Limb (tissue), 2 donors: ENCODE measurements around the gene ST6GALNAC2.
"Not testable (repeated sequence)": the region's sequence is repeated elsewhere in the genome, so short reads cannot be mapped to it uniquely, and the experiment has no call there.

Experiments
- DNase-seq, 2 donors: peaks; one replicate each; pipeline ENCODE4 v3.0.0-alpha.2; 2016; ENCODE audit errors: extremely low spot score in 2 of 2

Gene ST6GALNAC2

GRCh38 chr17:76570877-76571471, 14.7 kb downstream of the ST6GALNAC2 start:
- no peak for DNase-seq

DNA sequence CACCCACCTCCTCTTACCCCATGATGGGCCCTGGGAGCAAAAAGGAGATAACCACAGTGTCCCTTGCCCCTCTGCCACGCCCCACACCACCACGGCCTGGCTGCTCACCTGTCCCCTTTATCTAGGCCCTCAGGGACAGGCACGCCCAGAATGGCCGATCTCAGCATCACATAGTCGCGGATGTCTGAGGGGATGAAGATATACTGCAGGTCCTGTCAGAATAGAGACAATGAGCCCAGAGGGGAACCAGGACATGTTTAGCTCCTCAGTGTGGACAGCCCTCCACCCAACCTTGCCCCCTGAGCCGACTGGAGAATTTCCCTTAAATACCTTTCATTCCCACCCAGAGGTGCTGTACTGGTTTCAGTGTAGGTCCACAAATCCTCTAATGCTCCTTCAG, 15.2 kb downstream of the ST6GALNAC2 start:
- no peak for DNase-seq

- no peak for DNase-seq
These were observed 15.9 kb downstream of the ST6GALNAC2 start for GRCh38 chr17:76569607-76570279.

- DNase-seq, result no peak
These were observed 16.8 kb downstream of the ST6GALNAC2 start for GRCh38 chr17:76568811-76569221.

- DNase-seq, result no peak
These were observed 17.8 kb downstream of the ST6GALNAC2 start for GRCh38 chr17:76567634-76568432.

DNA sequence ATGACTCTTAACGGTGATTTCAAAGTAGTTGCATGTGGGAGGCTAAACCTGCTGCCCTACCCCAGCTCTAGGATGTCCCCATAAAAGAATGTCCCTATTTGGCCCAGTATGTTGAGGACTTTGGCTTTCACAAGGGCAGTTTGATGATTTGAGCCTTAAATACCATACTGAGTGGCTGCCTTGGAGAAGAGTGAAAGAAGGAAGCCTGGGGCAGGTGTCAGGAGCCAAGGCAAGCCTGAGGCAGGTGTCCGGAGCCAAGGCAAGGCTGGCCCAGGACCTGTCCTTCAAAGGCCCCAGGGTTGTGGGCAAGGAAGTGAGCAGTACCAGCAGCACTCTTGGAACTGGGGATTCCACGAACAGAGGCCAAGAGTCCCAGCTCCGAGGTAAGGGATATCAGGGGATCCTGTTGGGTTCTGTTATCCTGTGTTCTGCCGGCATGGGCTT, 18.6 kb downstream of the ST6GALNAC2 start:
- DNase-seq, result no peak

GRCh38 chr17:76566613-76566943, 19.1 kb downstream of the ST6GALNAC2 start:
- no peak for DNase-seq

DNA sequence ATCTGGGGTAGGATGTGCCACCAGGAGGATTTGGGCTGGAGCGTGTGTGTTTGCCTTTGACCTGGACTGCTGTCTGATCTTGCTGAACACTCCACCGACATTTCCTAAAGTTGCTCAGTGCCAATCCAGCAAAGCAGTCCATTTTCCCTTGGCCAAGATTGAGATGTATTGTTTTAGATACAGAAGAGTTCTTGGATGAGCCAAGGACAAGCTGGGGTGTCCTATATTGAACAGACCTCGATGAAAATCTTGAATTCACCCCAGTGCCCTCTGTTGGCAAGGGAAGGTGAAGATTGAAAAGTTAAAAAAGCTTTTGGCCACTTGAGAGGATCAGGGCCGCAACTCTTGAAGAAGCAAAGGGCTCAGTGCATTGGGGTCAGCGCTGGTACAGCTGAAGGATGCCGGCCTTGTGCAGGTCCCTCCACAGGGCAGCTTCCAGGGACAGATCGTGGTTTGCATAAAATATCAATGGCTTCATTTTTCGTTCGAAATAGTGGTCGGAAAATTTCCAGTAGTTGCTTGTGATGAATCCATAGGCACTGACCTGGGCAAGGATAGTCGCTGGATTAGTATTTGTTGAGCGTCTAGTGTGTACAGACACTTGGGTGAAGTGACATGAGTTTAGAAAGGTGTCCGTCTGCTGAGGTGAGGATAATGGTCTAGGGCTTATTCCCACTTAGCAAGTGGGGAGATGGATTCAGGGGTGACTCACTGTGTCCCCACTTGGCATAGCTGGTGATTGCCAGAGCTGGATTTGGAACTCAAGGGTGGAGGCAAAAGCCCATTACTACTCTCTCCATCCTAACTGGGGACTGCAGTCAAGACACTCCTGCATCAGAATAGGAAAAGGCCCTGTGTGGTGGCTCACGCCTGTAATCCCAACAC, 19.7 kb downstream of the ST6GALNAC2 start:
- no peak for DNase-seq

- DNase-seq, result not testable (repeated sequence)
These were observed 20.5 kb downstream of the ST6GALNAC2 start for GRCh38 chr17:76564991-76565727.

DNA sequence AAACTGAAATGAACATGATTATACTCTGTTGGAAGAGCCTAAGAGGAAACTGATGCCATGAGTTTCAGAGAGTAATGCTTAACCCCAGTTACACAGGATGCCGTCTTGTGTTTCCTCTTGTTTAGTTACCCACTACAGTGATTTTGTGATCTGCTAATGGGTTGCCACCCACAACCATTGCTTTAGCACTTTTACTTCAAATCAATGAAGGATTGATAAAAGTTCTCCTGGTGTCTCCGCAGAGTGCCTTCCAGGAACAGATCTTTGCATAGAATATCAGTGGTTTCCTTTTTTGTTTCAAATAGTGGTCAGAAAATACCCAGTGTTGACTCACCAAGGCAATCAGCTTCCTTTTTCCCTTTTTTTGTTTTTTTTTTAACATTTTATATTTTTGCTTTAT, 22.3 kb downstream of the ST6GALNAC2 start:
- not testable (repeated sequence) for DNase-seq

- no peak for DNase-seq
These were observed 22.9 kb downstream of the ST6GALNAC2 start for GRCh38 chr17:76562734-76563148.

DNA sequence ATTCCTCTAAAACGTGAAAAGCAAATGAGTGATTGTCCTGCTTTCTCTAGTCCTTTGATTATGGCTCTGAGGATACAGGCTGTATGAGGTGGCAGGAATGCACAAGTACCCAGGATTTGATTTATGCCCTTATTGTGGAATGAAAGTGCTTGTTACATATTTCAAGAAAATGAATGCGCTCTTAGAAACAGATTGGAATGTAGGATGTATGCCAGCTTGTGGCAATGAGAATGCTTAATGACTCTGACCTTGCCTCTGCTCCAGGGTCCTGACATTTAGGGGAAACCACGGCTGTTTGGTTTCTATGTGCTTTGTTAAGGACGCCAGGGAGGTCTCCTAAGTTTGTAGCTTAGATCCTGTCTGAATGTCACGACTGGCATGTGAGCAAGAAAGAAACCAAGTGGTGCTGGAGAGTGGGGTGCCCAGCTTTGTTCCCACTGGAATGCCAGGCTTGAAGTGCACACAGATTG, 23.8 kb downstream of the ST6GALNAC2 start:
- no peak for DNase-seq

- DNase-seq, result no peak
These were observed 24.3 kb downstream of the ST6GALNAC2 start for GRCh38 chr17:76561332-76561731.

DNA sequence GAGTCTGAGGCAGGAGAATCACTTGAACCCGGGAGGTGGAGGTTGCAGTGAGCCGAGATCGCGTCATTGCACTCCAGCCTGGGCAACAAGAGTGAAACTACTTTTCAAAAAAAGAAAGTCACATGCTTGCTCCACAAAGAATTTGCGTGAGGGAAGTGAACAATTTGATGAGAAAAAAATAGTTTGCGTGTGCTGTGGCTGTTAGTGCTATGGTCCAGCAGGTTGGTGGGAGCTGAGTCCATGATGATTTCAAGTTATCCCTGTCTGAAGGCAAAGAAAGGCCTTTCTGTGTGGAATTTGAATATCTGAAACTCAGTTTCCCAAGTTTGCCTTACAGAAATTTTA, 24.8 kb downstream of the ST6GALNAC2 start:
- no peak for DNase-seq

DNA sequence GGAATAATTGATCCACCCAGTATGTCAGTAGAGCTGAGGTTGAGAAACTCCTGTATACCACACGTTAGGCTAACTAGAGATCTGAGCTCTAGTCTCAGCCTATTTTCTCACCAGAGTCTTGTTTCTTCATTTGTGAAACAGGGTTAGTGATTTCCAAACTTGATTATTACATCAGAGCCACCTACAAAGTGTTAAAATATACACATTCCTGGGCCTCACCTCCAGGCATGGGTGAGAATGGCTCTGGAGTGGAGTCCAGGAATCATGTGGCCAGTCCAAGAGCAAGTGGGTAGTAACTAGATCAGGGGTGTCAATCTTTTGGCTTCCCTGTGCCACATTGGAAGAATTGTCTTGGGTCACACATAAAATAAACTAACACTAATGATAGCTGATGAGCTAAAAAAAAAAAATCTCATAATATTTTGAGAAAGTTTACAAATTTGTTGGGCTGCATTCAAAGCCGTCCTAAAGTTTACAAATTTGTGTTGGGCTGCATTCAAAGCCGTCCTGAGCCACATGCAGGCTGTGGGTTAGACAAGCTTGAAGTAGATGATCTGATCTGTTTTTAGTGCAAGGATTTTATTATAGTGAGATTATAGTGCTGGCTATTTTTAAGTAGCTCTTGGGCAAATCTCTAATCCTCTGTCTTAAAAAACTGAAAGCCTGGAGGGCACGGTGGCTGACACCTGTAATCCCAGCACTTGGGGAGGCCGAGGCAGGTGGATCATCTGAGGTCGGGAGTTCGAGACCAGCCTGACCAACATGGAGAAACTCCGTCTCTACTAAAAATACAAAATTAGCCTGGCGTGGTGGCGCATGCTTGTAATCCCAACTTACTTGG, 25.4 kb downstream of the ST6GALNAC2 start:
- DNase-seq, result no peak

DNA sequence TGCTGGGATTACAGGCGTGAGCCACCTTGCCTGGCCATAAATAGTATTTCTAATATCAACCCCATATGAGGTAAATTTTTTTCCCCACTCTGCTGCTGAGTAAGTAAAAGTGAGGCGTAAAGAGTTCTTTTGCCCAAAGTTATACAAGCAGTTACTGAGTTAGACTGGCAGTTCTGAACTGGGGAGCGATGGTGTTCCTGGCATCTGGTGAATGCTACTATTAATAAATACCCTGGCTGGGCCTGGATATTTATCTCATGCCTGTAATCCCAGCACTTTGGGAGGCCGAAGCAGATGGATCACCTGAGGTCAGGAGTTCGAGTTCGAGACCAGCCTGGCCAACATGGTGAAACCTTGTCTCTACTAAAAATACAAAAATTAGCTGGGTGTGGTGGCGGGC, 26.2 kb downstream of the ST6GALNAC2 start:
- DNase-seq, result not testable (repeated sequence)

DNA sequence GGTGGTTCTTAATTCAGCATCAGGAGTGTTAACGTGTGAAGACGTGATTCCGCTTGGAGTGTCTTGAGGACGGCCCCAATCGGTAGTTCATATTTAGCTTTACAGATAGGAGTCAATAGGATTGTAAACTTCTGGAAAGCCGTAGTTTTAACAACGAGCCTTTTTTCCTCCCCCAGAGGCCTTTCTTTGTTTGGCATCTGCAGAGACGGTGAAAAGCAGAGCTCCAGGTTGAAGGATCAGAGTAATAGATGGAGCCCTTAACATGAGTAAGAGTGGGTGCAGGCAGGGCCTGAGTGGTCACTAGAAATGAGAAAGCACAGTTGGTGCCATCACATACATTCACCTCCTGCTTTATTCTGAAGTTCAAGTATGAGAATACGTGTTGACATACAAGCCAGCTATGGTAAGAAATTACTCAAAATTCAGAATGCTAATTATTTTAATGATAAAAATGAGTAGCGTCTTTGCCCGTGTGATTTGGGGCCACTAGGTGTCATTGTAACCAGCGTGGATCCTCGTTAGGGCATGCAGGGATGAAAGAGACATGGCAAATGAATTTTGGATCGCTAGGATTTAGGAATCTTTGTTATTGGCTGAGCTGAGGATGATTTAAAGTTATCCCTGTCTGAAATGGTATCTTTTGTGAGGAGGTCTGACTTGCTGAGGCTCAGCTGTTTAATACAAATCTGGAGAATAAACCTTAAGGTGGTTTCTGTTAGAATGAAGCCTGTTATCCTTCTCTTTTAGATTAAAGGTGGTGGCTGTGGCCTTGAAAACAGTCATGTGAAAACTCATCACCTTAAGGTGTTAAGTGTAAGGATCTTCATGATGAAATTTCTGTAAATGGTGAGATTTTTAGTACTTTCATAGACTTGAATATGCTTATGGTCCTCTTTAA, 27.2 kb downstream of the ST6GALNAC2 start:
- no peak for DNase-seq

GRCh38 chr17:76557368-76558197, 28.1 kb downstream of the ST6GALNAC2 start:
- peak; percentile 96 to 97 for DNase-seq
